GM12878 (cell line): ENCODE results near the gene FTO. TPM values are rescaled to one million over a fixed set of nuclear protein-coding genes. Genes with fewer than 3 reads are reported as not detected.

Experiments
- ATAC-seq: fragments of 200-7000 bp; cut with Tn5 transposase; 3 replicates; pipeline ENCODE4 v1.9.1; 2020; ENCODE audit warnings: mild to moderate bottlenecking, moderate library complexity
- BruUV-seq: library from RNA; stranded (reverse); fragments of 400-500 nt; replicated peaks from 2 replicates; lab custom pipeline; 2021; lab: Mats Ljungman, UMichigan
- CTCF ChIA-PET: fragments of 300-600 bp; sonication (Branson Sonifier 250); formaldehyde crosslinking; extraction: SDS; loops from one replicate; lab custom pipeline; 2021; ENCODE audit warnings: inconsistent platforms; lab: Yijun Ruan, JAX
- POLR2A ChIA-PET: fragments of 350-600 bp; formaldehyde crosslinking; extraction: SDS; loops from one replicate; lab custom pipeline; 2021; ENCODE audit warnings: inconsistent platforms; lab: Charles Lee
- RAD21 ChIA-PET: fragments of 300-600 bp; sonication (Branson Sonifier 250); formaldehyde crosslinking; loops from one replicate; lab custom pipeline; 2023; ENCODE audit warnings: antibody characterized with exemption; ENCODE audit not compliant: unreplicated experiment; lab: Charles Lee
- SMC1A ChIA-PET: fragments of 300-600 bp; sonication (Branson Sonifier 250); formaldehyde crosslinking; loops from one replicate; lab custom pipeline; 2023; ENCODE audit not compliant: unreplicated experiment, uncharacterized antibody; lab: Charles Lee
- DNase-seq: peaks from one replicate; pipeline ENCODE4 v3.0.0-alpha.2; 2011; ENCODE audit warnings: low read depth, low spot score
- FAIRE-seq: peaks from 3 replicates; lab custom pipeline; 2011; peaks lifted over from hg19 to GRCh38; lab: Jason Lieb, UNC
- H2AFZ ChIP-seq: 2 replicates; pipeline ENCODE4 v1.6.0; 2011; ENCODE audit warnings: low read depth, low read length, control low read depth; ENCODE audit not compliant: control insufficient read depth
- H3K27ac ChIP-seq: 2 replicates; pipeline ENCODE4 v1.5.1; 2011; ENCODE audit warnings: control low read depth; ENCODE audit not compliant: control insufficient read depth, insufficient read depth
- H3K27me3 ChIP-seq, 2 experiments: replicated peaks in 1 of 2; 2 replicates each; pipeline versions ENCODE4 v1.6.0 to v1.6.1; 2011; ENCODE audit warnings: low read length in 1 of 2; ENCODE audit not compliant: control insufficient read depth in 2 of 2, insufficient read depth in 2 of 2
- H3K36me3 ChIP-seq, 2 experiments: 2 replicates each; pipeline ENCODE4 v1.5.1; 2011; ENCODE audit warnings: low read length in 1 of 2; ENCODE audit not compliant: control insufficient read depth in 2 of 2, insufficient read depth in 2 of 2
- H3K4me1 ChIP-seq: 2 replicates; pipeline ENCODE4 v1.6.1; 2011; ENCODE audit warnings: mild to moderate bottlenecking, low read length, moderate library complexity, mixed read lengths; ENCODE audit not compliant: control insufficient read depth, insufficient read depth
- H3K4me2 ChIP-seq: 2 replicates; pipeline ENCODE4 v1.6.0; 2011; ENCODE audit warnings: control low read depth; ENCODE audit not compliant: control insufficient read depth, insufficient read depth
- H3K4me3 ChIP-seq: fragments of 200-600 bp; sonication (generic); 2 replicates; pipeline ENCODE4 v1.5.1; 2016
- H3K79me2 ChIP-seq: 2 replicates; pipeline ENCODE4 v1.6.0; 2011; ENCODE audit warnings: low read length; ENCODE audit not compliant: control insufficient read depth, insufficient read depth
- H3K9ac ChIP-seq: 2 replicates; pipeline ENCODE4 v1.8.0; 2011; ENCODE audit warnings: low read length, control low read depth, mixed read lengths; ENCODE audit not compliant: control insufficient read depth, insufficient read depth
- H3K9me3 ChIP-seq: replicated peaks from 3 replicates; pipeline ENCODE4 v1.5.1; 2011; ENCODE audit warnings: mild to moderate bottlenecking, low read length; ENCODE audit not compliant: control insufficient read depth, insufficient read depth
- H4K20me1 ChIP-seq: 2 replicates; pipeline ENCODE4 v1.6.0; 2011; ENCODE audit not compliant: control insufficient read depth, insufficient read depth
- CHD1 ChIP-seq: IDR thresholded peaks from 2 replicates; pipeline ENCODE4 v1.6.1; 2012; ENCODE audit warnings: low read depth, low read length, improper control_type of control experiment
- HDAC2 ChIP-seq: fragments of 200-600 bp; sonication (generic); IDR thresholded peaks from 2 replicates; pipeline ENCODE4 v1.6.1; 2017
- IKZF1 ChIP-seq: fragments of 450-650 bp; conservative IDR thresholded peaks from 2 replicates; pipeline ENCODE4 v1.6.1; 2017; ENCODE audit warnings: antibody characterized with exemption, mild to moderate bottlenecking
- KDM1A ChIP-seq: fragments of 200-600 bp; sonication (generic); IDR thresholded peaks from 2 replicates; pipeline ENCODE4 v1.6.1; 2016; ENCODE audit warnings: borderline replicate concordance
- MEF2A ChIP-seq: IDR thresholded peaks from 2 replicates; pipeline ENCODE4 v1.6.1; 2011; ENCODE audit warnings: low read depth, mild to moderate bottlenecking, low read length, moderate library complexity; ENCODE audit not compliant: insufficient read depth
- MXI1 ChIP-seq: fragments of 150-350 bp; IDR thresholded peaks from 2 replicates; pipeline ENCODE4 v1.6.1; 2011; ENCODE audit warnings: low read depth, mild to moderate bottlenecking, inconsistent platforms, low read length, improper control_type of control experiment
- NFIC ChIP-seq: IDR thresholded peaks from 2 replicates; pipeline ENCODE4 v1.6.1; 2012; ENCODE audit warnings: low read depth, mild to moderate bottlenecking, inconsistent platforms, low read length, moderate library complexity
- NFXL1 ChIP-seq: fragments of 450-650 bp; IDR thresholded peaks from 2 replicates; pipeline ENCODE4 v1.6.1; 2017; ENCODE audit warnings: antibody characterized with exemption, mild to moderate bottlenecking, borderline replicate concordance
- NFYB ChIP-seq: IDR thresholded peaks from 2 replicates; pipeline ENCODE4 v1.6.1; 2011; ENCODE audit warnings: low read depth, mild to moderate bottlenecking, low read length, improper control_type of control experiment, moderate library complexity; ENCODE audit not compliant: insufficient read depth
- POLR2A ChIP-seq: IDR thresholded peaks from 2 replicates; pipeline ENCODE4 v1.6.1; 2011; ENCODE audit warnings: low read depth, mild to moderate bottlenecking, low read length
- SRF ChIP-seq, 2 experiments: IDR thresholded peaks; 2 replicates each; pipeline ENCODE4 v1.6.1; 2011; ENCODE audit warnings: low read depth in 2 of 2, low read length in 2 of 2, mild to moderate bottlenecking in 1 of 2, moderate library complexity in 1 of 2
- TCF3 ChIP-seq: IDR thresholded peaks from 2 replicates; pipeline ENCODE4 v1.6.1; 2012; ENCODE audit warnings: low read depth, mild to moderate bottlenecking, low read length, borderline replicate concordance; ENCODE audit not compliant: insufficient read depth
- WGBS: methylation state at CpG from one replicate; pipeline ENCODE4 v1.1.6; 2016; ENCODE audit warnings: low lambda C conversion rate; ENCODE audit not compliant: insufficient replicate concordance, insufficient coverage; ENCODE audit errors: missing lambda C conversion rate; 5-methylcytosine and 5-hydroxymethylcytosine counted together
- in situ Hi-C: fragments of 300-500 bp; cut with MboI; formaldehyde crosslinking; loops from 9 replicates; pipeline ENCODE4 v1.14.3; 2018; ENCODE audit warnings: mixed read lengths
- intact Hi-C: fragments of 100-400 bp; cut with micrococcal nuclease; formaldehyde crosslinking; loops from one replicate; pipeline ENCODE4 v1.14.2; 2022; ENCODE audit not compliant: unreplicated experiment
- polyA plus RNA-seq, 11 experiments: library from polyadenylated mRNA; depleted of rRNA in 4 of 11; unstranded in 6 of 11; stranded (reverse) in 5 of 11; fragments of >200 nt; fragmentation: Nextera tagmentation in 4 of 11; fragmentation: Illumina TruSeq in 1 of 11; extraction: Ambion mirVana in 4 of 11; extraction: Trizol in 1 of 11; gene quantifications; 1 replicate in 1 of 11; 2 replicates in 10 of 11; pipeline versions ENCODE4 v1.2.1 to v1.2.3, GENCODE V29; 2011 to 2016; ENCODE audit warnings: inconsistent platforms in 2 of 11, missing spikeins in 2 of 11, low read depth in 1 of 11
- total RNA-seq, 4 experiments: library from RNA; depleted of rRNA in 3 of 4; stranded (reverse); fragments of >200 nt in 3 of 4; fragmentation: Illumina TruSeq in 1 of 4; extraction: Trizol in 1 of 4; gene quantifications; 2 replicates each; pipeline versions ENCODE4 v1.2.1 to v1.2.3, GENCODE V29; 2013 to 2021
- TF ChIP-seq, protein P1 (sequence below): IDR thresholded peaks from 2 replicates; pipeline ENCODE4 v1.6.1; 2011; ENCODE audit warnings: mild to moderate bottlenecking, low read depth, low read length, moderate library complexity; ENCODE audit not compliant: insufficient replicate concordance
- TF ChIP-seq, protein P2 (sequence below): fragments of 450-650 bp; IDR thresholded peaks from 2 replicates; pipeline ENCODE4 v1.6.1; 2016; ENCODE audit warnings: mild to moderate bottlenecking, moderate library complexity, borderline replicate concordance
- TF ChIP-seq, protein P3 (sequence below): IDR thresholded peaks from 2 replicates; pipeline ENCODE4 v1.6.1; 2012; ENCODE audit warnings: low read depth, low read length, improper control_type of control experiment

Gene FTO
- total and polyA plus RNA-seq, 10 of the 15 experiments (the other 5 are each of a cell fraction or from before 2014, with no cell fraction given) = 20.1 to 55.0 (median 47.0) TPM

DNA sequence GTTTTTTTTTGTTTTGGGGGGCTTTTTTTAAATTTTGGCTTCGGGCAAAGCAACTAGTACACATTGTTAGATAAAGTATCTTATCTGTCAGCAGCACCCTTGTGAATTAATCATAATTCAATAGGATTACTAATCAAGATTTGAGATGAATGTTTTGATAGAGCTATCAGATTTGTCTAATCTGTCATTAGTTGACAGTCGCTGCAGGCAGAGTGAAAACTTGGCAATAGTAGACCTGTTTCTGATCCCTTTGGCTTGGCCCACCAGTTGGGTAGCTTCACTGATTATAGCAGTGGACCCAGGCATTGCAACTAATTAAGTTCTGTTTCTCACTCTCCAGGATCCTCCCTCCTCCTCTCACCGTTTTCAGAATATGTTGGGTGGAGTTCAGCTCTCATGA is 324.0 kb downstream of the FTO start (continued):
- TF ChIP-seq, protein P1, sequence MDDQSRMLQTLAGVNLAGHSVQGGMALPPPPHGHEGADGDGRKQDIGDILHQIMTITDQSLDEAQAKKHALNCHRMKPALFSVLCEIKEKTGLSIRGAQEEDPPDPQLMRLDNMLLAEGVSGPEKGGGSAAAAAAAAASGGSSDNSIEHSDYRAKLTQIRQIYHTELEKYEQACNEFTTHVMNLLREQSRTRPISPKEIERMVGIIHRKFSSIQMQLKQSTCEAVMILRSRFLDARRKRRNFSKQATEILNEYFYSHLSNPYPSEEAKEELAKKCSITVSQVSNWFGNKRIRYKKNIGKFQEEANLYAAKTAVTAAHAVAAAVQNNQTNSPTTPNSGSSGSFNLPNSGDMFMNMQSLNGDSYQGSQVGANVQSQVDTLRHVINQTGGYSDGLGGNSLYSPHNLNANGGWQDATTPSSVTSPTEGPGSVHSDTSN = no peak

DNA sequence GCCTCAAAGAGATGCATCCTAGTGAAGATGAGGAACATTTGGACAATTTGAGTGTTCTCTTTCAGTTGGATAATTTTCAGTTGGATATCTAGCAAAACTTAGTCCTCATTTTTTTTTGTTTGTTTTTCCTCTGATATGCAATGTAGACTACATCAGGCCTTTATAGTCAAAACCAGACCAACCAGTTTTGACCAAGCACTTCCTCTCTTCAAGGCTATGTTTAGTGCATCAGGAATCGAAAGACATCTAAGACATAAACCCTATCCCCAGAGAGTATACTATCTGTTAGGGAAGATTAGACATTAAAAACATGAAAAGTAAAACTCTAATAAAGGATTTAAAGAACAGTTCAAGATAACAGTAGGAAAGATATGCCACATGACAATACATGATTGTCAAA is 326.5 kb downstream of the FTO start:
- H3K79me2 ChIP-seq = no peaks in the 10 kb centered on the region
- POLR2A ChIA-PET = no interaction called here
- no peak overlapping the region for H3K27ac ChIP-seq
- no peak overlapping the region for H3K9ac ChIP-seq
- no peaks in the 10 kb centered on the region for H3K4me1 ChIP-seq
- no peak for DNase-seq
- no peak for TF ChIP-seq HDAC2
- no peak for TF ChIP-seq TCF3
- TF ChIP-seq NFIC = no peak
- TF ChIP-seq, protein P2, sequence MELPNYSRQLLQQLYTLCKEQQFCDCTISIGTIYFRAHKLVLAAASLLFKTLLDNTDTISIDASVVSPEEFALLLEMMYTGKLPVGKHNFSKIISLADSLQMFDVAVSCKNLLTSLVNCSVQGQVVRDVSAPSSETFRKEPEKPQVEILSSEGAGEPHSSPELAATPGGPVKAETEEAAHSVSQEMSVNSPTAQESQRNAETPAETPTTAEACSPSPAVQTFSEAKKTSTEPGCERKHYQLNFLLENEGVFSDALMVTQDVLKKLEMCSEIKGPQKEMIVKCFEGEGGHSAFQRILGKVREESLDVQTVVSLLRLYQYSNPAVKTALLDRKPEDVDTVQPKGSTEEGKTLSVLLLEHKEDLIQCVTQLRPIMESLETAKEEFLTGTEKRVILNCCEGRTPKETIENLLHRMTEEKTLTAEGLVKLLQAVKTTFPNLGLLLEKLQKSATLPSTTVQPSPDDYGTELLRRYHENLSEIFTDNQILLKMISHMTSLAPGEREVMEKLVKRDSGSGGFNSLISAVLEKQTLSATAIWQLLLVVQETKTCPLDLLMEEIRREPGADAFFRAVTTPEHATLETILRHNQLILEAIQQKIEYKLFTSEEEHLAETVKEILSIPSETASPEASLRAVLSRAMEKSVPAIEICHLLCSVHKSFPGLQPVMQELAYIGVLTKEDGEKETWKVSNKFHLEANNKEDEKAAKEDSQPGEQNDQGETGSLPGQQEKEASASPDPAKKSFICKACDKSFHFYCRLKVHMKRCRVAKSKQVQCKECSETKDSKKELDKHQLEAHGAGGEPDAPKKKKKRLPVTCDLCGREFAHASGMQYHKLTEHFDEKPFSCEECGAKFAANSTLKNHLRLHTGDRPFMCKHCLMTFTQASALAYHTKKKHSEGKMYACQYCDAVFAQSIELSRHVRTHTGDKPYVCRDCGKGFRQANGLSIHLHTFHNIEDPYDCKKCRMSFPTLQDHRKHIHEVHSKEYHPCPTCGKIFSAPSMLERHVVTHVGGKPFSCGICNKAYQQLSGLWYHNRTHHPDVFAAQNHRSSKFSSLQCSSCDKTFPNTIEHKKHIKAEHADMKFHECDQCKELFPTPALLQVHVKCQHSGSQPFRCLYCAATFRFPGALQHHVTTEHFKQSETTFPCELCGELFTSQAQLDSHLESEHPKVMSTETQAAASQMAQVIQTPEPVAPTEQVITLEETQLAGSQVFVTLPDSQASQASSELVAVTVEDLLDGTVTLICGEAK = no peak
- TF ChIP-seq NFYB = no peak
- no peak for TF ChIP-seq CHD1
- TF ChIP-seq, protein P3, sequence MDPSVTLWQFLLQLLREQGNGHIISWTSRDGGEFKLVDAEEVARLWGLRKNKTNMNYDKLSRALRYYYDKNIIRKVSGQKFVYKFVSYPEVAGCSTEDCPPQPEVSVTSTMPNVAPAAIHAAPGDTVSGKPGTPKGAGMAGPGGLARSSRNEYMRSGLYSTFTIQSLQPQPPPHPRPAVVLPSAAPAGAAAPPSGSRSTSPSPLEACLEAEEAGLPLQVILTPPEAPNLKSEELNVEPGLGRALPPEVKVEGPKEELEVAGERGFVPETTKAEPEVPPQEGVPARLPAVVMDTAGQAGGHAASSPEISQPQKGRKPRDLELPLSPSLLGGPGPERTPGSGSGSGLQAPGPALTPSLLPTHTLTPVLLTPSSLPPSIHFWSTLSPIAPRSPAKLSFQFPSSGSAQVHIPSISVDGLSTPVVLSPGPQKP = no peak
- no peak for TF ChIP-seq POLR2A
- no peak for TF ChIP-seq KDM1A
- no peak for TF ChIP-seq MEF2A
- TF ChIP-seq MXI1 = no peak
- no peak for TF ChIP-seq SRF (IDR thresholded peaks at IDR 0.05; ENCODE audit: low read depth in 2 of 2, low read length in 2 of 2)
- TF ChIP-seq IKZF1 = no peak
- no peak for TF ChIP-seq NFXL1
- SMC1A ChIA-PET = no interaction called here
- ATAC-seq = no peak
- RAD21 ChIA-PET = no interaction called here
- in situ Hi-C loops = no loop called here
- H3K36me3 ChIP-seq = no peaks in the 10 kb centered on the region
- no peaks in the 10 kb centered on the region for H4K20me1 ChIP-seq
- FAIRE-seq = no peak
- H3K4me3 ChIP-seq = no peak overlapping the region
- no peak overlapping the region for H2AFZ ChIP-seq
- peaks cover 3% of the 10 kb centered on the region; the same call in 2 of the 3 replicates for H3K9me3 ChIP-seq
- BruUV-seq = no TSS peak
- CTCF ChIA-PET = no interaction called here
- H3K27me3 ChIP-seq = no peaks in the 10 kb centered on the region
- intact Hi-C loops = no loop called here
- H3K4me2 ChIP-seq = no peak overlapping the region
- WGBS = 0% methylated on average over 1 of the region's 1 CpG
